Activated T-cell treated with anti-CD3 and anti-CD28 coated beads, Interleukin-2, amount 50 U/mL, for 72 hours (primary cell): Measurements from ENCODE around the gene SERPINB1. TPM values are rescaled to one million over a fixed set of nuclear protein-coding genes. Genes with fewer than 3 reads are reported as not detected.

Experiments used
- ATAC-seq, 2 donors: fragments of 150-1000 bp; cut with Tn5 transposase; replicated peaks in 1 of 2; 2 replicates each; pipeline ENCODE4 v1.10.0; 2021; ENCODE audit warnings: moderate library complexity in 2 of 2, mild to moderate bottlenecking in 1 of 2
- DNase-seq, 2 donors: peaks; one replicate each; pipeline ENCODE4 v3.0.0; 2021 to 2022; ENCODE audit warnings: mixed read lengths in 1 of 2
- H3K27ac Mint-ChIP-seq: one replicate; pipeline ENCODE4 v1.8.0; 2022; ENCODE audit warnings: mild to moderate bottlenecking, moderate library complexity, mixed read lengths
- H3K27me3 Mint-ChIP-seq: one replicate; pipeline ENCODE4 v1.8.0; 2022; ENCODE audit warnings: low read depth, mixed read lengths
- H3K36me3 Mint-ChIP-seq, 2 donors: one replicate each; pipeline ENCODE4 v1.8.0; 2022; ENCODE audit warnings: mixed read lengths in 2 of 2, mild to moderate bottlenecking in 1 of 2; ENCODE audit not compliant: insufficient read depth in 2 of 2
- H3K4me1 Mint-ChIP-seq: one replicate; pipeline ENCODE4 v1.8.0; 2022; ENCODE audit warnings: low read depth, mixed read lengths
- H3K4me3 Mint-ChIP-seq, 2 donors: one replicate each; pipeline ENCODE4 v1.8.0; 2022; ENCODE audit warnings: mild to moderate bottlenecking in 2 of 2, mixed read lengths in 2 of 2, moderate library complexity in 2 of 2
- H3K9me3 Mint-ChIP-seq, 2 donors: one replicate each; pipeline ENCODE4 v1.8.0; 2022; ENCODE audit warnings: mixed read lengths in 2 of 2
- total RNA-seq, 2 donors: library from RNA; stranded (reverse); gene quantifications; one replicate each; pipeline ENCODE4 v1.2.3, GENCODE V29; 2022

SERPINB1 gene
- total RNA-seq, 2 donors from 2014 or later = 131 to 203 TPM

GRCh38 chr6:2790588-2791449 is 50.8 kb downstream of the SERPINB1 start:
- peak; percentile 71 for DNase-seq
- Mint-ChIP-seq H3K4me3 (peak overlapping the region; percentile 37 to 73), H3K36me3 (peaks cover 2 to 3% of the 10 kb centered on the region in 2 donors)

DNA sequence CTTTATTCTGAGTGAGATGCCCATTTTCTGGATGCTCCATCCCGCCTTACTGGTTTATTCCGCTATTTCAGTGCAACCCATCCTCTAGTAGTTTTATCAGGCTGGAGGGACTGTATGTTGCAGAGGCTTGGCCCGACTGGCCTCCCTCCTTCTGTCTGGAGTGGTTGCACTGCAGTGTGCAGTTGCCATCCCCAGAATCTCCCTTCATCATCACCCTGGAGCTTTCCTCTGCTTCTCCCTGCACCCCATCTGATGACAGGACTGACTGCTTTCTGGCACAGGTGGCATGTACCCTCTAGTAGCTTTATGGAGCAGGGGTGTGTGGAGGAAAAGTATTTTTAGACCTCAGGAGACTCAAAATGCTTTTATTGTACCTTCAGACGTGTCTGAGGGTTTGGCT is 55.4 kb downstream of the SERPINB1 start:
- no peaks in the 10 kb centered on the region for H3K27me3 Mint-ChIP-seq
- H3K4me1 Mint-ChIP-seq = peaks cover 14% of the 10 kb centered on the region
- peaks cover 2 to 10% of the 10 kb centered on the region in 2 donors for H3K36me3 Mint-ChIP-seq
- no peaks in the 10 kb centered on the region for H3K9me3 Mint-ChIP-seq
- DNase-seq = no peak
- H3K27ac Mint-ChIP-seq = peak overlapping the region; percentile 21
- H3K4me3 Mint-ChIP-seq = no peak overlapping the region
- no peak for ATAC-seq

More at GRCh38 chr6:2790588-2791449, 50.8 kb downstream of the SERPINB1 start:
- ATAC-seq = peak; percentile 62 to 67
- H3K27me3 Mint-ChIP-seq = no peaks in the 10 kb centered on the region
- H3K4me1 Mint-ChIP-seq = peaks cover 54% of the 10 kb centered on the region
- peak overlapping the region; percentile 91 for H3K27ac Mint-ChIP-seq
- peaks cover 0 to 3% of the 10 kb centered on the region in 2 donors for H3K9me3 Mint-ChIP-seq

GRCh38 chr6:2784930-2785329 is 56.7 kb downstream of the SERPINB1 start:
- Mint-ChIP-seq H3K9me3 (no peaks in the 10 kb centered on the region), H3K27me3 (no peaks in the 10 kb centered on the region), H3K27ac (no peak overlapping the region), H3K4me3 (no peak overlapping the region), H3K4me1 (peaks cover 10% of the 10 kb centered on the region), H3K36me3 (peaks cover 2 to 14% of the 10 kb centered on the region in 2 donors)
- no peak for DNase-seq
- no peak for ATAC-seq

DNA sequence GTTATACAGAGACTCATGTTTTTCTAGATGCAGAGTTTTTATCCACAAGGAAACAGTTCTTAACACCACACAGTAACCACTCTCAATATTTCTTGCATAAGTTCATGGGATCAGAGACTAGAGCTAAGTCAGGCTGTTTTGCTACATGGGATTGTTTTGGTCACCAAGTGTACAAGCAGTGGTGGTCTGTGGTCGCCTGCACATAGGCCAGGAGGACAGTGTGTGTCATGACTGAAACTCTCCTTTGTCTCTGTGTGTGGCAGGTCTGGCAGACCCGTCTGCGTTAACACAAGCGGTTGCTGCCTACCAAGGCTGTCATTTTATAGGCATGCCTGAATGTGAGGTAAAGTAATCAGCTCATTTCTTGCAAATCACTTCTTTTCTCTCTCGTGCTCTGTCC is 57.6 kb downstream of the SERPINB1 start:
- ATAC-seq = peak; percentile 42 to 52
- no peak overlapping the region for H3K27ac Mint-ChIP-seq

GRCh38 chr6:2783188-2783963 is 58.3 kb downstream of the SERPINB1 start:
- Mint-ChIP-seq H3K27ac (no peak overlapping the region), H3K9me3 (no peaks in the 10 kb centered on the region), H3K27me3 (no peaks in the 10 kb centered on the region), H3K4me3 (no peak overlapping the region), H3K36me3 (peaks cover 2 to 14% of the 10 kb centered on the region in 2 donors), H3K4me1 (peaks cover 4% of the 10 kb centered on the region)
- no peak for DNase-seq
- no peak for ATAC-seq

More for the DNA sequence above, 57.6 kb downstream of the SERPINB1 start:
- no peaks in the 10 kb centered on the region for H3K27me3 Mint-ChIP-seq
- no peak for DNase-seq
- H3K36me3 Mint-ChIP-seq = peaks cover 2 to 14% of the 10 kb centered on the region in 2 donors
- no peaks in the 10 kb centered on the region for H3K9me3 Mint-ChIP-seq
- H3K4me3 Mint-ChIP-seq = no peak overlapping the region
- H3K4me1 Mint-ChIP-seq = peaks cover 5% of the 10 kb centered on the region

GRCh38 chr6:2782825-2783187 is 58.9 kb downstream of the SERPINB1 start:
- ATAC-seq (no peak), DNase-seq (no peak)
- Mint-ChIP-seq H3K4me3 (no peak overlapping the region), H3K4me1 (peaks cover 5% of the 10 kb centered on the region), H3K9me3 (no peaks in the 10 kb centered on the region), H3K36me3 (peaks cover 2 to 14% of the 10 kb centered on the region in 2 donors), H3K27ac (no peak overlapping the region), H3K27me3 (no peaks in the 10 kb centered on the region)

- DNase-seq (no peak), ATAC-seq (no peak)
- peaks cover 10% of the 10 kb centered on the region for H3K4me1 Mint-ChIP-seq
- H3K36me3 Mint-ChIP-seq = peaks cover 2 to 14% of the 10 kb centered on the region in 2 donors
- H3K27ac Mint-ChIP-seq = no peak overlapping the region
- no peak overlapping the region for H3K4me3 Mint-ChIP-seq
- no peaks in the 10 kb centered on the region for H3K9me3 Mint-ChIP-seq
- H3K27me3 Mint-ChIP-seq = no peaks in the 10 kb centered on the region
Measured at GRCh38 chr6:2782356-2782708, 59.3 kb downstream of the SERPINB1 start.

Other genes starting within 250 kb of the SERPINB1 start
- under 1 TPM; 0.37 to 0.72 TPM for gene MYLK4, start 90.9 kb downstream of the SERPINB1 start, total RNA-seq
- 10 to 100 TPM; 40.9 to 47.1 TPM for gene WRNIP1, start 76.5 kb downstream of the SERPINB1 start, total RNA-seq
- gene SERPINB9, start 61.4 kb upstream of the SERPINB1 start, total RNA-seq = 10 to 100 TPM; 70.7 to 96.1 TPM
- gene SERPINB6, start 129.7 kb upstream of the SERPINB1 start, total RNA-seq = 100 to 1,000 TPM in 1 of 2 donors, 10 to 100 TPM in 1; 64.9 to 114 TPM
- gene NQO2, start 158.0 kb upstream of the SERPINB1 start, total RNA-seq = 10 to 100 TPM; 32.7 to 47.3 TPM
- 10 to 100 TPM; 21.9 to 23.6 TPM for gene RIPK1, start 226.6 kb upstream of the SERPINB1 start, total RNA-seq